RWPE1 (cell line): ENCODE results near the gene C12orf57.
A peak's percentile ranks its signal among the peaks of the same experiment; 100 is the strongest.

Source experiments
- CTCF ChIA-PET: fragments of 350-600 bp; sonication (Branson Sonifier 250); formaldehyde crosslinking; extraction: SDS; loops from one replicate; lab custom pipeline; 2021; lab: Yijun Ruan, JAX
- POLR2A ChIA-PET: fragments of 400-600 bp; formaldehyde crosslinking; extraction: SDS; loops from one replicate; lab custom pipeline; 2020; ENCODE audit warnings: antibody characterized with exemption; ENCODE audit not compliant: low non-redundant PET; lab: Yijun Ruan, JAX
- DNase-seq: peaks from one replicate; pipeline ENCODE4 v3.0.0; 2012; ENCODE audit warnings: low spot score
- H3K27ac ChIP-seq: fragments of 450-650 bp; 2 replicates; pipeline ENCODE4 v1.5.1; 2017
- TF ChIP-seq, protein P1 (sequence below): fragments of 450-650 bp; conservative IDR thresholded peaks from 2 replicates; pipeline ENCODE4 v1.5.1; 2017; ENCODE audit warnings: low read depth, mild to moderate bottlenecking

The C12orf57 gene, protein sequence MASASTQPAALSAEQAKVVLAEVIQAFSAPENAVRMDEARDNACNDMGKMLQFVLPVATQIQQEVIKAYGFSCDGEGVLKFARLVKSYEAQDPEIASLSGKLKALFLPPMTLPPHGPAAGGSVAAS

DNA sequence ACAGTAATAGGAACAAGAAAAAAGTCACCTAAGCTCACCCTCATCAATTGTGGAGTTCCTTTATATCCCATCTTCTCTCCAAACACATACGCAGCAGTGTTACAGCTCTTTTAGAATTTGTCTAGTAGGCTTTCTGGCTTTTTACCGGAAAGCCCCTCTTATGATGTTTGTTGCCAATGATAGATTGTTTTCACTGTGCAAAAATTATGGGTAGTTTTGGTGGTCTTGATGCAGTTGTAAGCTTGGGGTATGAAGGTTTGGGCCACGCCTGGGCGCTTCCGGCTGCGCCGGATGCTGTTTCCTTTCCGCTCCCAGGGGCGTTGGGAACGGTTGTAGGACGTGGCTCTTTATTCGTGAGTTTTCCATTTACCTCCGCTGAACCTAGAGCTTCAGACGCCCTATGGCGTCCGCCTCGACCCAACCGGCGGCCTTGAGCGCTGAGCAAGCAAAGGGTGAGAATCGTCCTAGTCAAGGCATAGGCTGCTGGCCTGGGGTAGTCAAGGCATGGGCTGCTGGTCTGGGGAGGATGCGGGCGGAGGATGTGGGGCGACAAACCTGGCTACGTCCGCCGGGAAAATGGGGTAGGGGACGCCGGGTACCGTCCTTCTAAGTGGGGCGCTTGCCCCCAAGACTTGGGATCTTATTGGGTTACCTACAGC lies at the start of gene C12orf57, which contains the start of gene RNU7-1:
Gene C12orf57 (plus strand): TSS at position 301 of the 659 bp plus-strand sequence. CDS start 100 bp downstream, at position 401.
Gene RNU7-1 (plus strand): TSS at position 95 of the 659 bp plus-strand sequence.
- TF ChIP-seq, protein P1, sequence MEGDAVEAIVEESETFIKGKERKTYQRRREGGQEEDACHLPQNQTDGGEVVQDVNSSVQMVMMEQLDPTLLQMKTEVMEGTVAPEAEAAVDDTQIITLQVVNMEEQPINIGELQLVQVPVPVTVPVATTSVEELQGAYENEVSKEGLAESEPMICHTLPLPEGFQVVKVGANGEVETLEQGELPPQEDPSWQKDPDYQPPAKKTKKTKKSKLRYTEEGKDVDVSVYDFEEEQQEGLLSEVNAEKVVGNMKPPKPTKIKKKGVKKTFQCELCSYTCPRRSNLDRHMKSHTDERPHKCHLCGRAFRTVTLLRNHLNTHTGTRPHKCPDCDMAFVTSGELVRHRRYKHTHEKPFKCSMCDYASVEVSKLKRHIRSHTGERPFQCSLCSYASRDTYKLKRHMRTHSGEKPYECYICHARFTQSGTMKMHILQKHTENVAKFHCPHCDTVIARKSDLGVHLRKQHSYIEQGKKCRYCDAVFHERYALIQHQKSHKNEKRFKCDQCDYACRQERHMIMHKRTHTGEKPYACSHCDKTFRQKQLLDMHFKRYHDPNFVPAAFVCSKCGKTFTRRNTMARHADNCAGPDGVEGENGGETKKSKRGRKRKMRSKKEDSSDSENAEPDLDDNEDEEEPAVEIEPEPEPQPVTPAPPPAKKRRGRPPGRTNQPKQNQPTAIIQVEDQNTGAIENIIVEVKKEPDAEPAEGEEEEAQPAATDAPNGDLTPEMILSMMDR = no peak
- CTCF ChIA-PET = interaction anchor here (0.6 to 2.7 kb wide), 10 partner anchors 11 to 166 kb away, joined by 3 to 14 read pairs (median 4); partner anchors contain the start of gene C1RL
- peak; percentile 79 for DNase-seq
- peak within 1 kb of the TSS; percentile 97 for H3K27ac ChIP-seq
- POLR2A ChIA-PET = interaction anchor here (0.6 to 2.1 kb wide), 6 partner anchors 8 to 165 kb away, joined by 3 to 24 read pairs (median 4); no protein-coding TSS in a partner anchor

DNA sequence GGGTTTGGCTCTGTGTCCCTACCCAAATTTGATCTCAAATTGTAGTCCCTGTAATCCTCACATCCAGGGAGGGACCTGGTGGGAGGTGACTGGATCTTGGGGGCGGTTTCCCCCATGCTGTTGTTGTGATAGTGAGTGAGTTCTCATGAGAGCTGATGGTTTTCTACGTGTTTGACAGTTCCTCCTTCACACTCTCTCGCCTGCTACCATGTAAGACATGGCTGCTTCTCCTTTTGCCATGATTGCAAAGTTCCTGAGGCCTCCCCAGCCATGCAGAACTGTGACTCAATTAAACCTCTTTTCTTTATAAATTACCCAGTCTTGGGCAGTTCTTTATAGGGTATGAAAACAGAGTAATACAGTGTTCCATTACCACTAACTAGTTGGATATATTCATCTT lies 49.5 kb upstream of the C12orf57 start:
- ChIA-PET CTCF (no interaction called here), POLR2A (no interaction called here)
- no peak overlapping the region for H3K27ac ChIP-seq
- DNase-seq = no peak
- TF ChIP-seq, protein P1 = no peak

DNA sequence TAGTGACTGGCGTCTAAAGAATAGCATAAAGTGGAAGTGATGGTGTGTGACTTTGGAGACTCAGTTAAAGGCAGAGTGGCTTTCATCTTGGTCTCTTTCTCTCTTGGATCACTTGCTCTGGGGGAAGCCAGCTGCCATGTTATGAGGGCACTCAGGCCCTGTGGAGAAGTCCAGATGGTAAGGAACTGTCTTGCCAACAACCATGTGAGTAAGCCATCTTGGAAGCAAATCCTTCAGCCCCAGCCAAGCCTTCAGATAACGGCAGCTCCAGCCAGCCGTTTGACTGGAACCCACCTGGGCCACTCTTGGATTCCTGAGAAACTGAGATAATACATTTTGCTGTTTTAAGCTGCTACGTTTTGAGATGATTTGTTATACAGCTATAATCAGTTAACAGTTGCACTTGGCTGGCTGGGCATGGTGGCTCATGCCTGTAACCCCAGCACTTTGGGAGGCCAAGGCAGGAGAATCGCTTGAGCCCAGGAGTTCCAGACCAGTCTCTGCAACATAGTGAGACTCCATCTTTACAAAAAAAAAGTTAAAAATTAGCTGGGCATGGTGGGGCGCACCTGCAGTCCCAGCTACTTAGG lies 46.9 kb upstream of the C12orf57 start:
- H3K27ac ChIP-seq = no peak overlapping the region
- TF ChIP-seq, protein P1 = no peak
- no peak for DNase-seq
- POLR2A ChIA-PET = no interaction called here
- CTCF ChIA-PET = interaction anchor here (0.6 kb wide), 1 partner anchor 182 kb away, joined by 3 read pairs; no protein-coding TSS in a partner anchor

DNA sequence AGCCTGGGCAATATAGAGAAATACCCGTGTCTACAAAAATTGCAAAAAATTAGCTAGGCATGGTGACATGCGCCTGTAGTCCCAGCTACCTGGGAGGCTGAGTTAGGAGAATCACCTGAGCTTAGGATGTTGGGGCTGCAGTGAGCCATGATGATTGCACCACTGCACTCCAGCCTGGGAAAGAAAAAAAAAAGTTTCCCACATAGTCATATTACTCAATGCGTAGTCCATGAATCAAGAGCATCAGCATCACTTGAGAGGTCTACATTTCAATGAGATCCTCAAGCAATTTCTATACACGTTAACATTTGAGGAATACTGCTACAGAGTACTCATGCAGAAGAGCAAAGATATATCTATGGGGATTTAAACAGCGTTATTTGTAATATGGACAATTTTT lies 44.4 kb upstream of the C12orf57 start:
- H3K27ac ChIP-seq = no peak overlapping the region
- ChIA-PET CTCF (interaction anchor here (1.5 kb wide), 1 partner anchor 27 kb away, joined by 3 read pairs; the partner anchor contains the start of gene SPSB2), POLR2A (no interaction called here)
- DNase-seq = no peak
- TF ChIP-seq, protein P1 = no peak

- POLR2A ChIA-PET = no interaction called here
- CTCF ChIA-PET = interaction anchor here (0.7 to 1.5 kb wide), 2 partner anchors 11 to 28 kb away, joined by 3 read pairs; partner anchors contain the start of gene SPSB2
- no peak overlapping the region for H3K27ac ChIP-seq
- no peak for DNase-seq
- TF ChIP-seq, protein P1 = no peak
Measured at GRCh38 chr12:6899837-6900519, 43.8 kb upstream of the C12orf57 start.

GRCh38 chr12:6902448-6902847 lies 41.4 kb upstream of the C12orf57 start:
- no peak overlapping the region for H3K27ac ChIP-seq
- POLR2A ChIA-PET = no interaction called here
- no peak for DNase-seq
- CTCF ChIA-PET = interaction anchor here (0.5 kb wide), 1 partner anchor 23 kb away, joined by 3 read pairs; no protein-coding TSS in a partner anchor
- TF ChIP-seq, protein P1 = no peak
